Loucy (cell line): ENCODE data around the gene MSN.

Experiments
- EZH2phosphoT487 ChIP-seq: fragments of 200-600 bp; IDR thresholded peaks from 2 replicates; pipeline ENCODE4 v1.6.1; 2018; ENCODE audit warnings: antibody characterized with exemption, mild to moderate bottlenecking, moderate library complexity, borderline replicate concordance
- TF ChIP-seq, protein P1 (sequence below): fragments of 200-600 bp; sonication (generic); conservative IDR thresholded peaks from 2 replicates; pipeline ENCODE4 v1.5.1; 2014; ENCODE audit warnings: mild to moderate bottlenecking, antibody characterized with exemption, low read length

DNA sequence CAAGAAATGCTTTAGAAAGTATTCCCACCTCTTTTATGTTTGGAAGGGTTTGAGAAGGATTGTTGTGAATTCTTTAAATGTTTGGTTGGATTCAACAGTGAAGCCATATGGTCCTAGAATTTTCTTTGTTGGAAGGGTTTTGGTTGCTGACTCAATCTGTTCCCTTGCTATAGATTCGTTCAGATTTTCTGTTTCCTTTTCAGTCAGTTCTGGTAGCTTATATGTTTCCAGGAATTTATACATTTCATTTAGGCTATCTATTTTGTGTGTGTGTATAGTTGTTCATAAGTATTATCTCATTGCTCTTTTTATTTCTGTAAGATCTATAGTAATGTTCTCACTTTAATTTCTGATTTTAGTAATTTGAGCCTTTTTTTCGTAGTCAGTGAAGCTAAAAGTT, 114.4 kb downstream of the MSN start:
- TF ChIP-seq, protein P1, sequence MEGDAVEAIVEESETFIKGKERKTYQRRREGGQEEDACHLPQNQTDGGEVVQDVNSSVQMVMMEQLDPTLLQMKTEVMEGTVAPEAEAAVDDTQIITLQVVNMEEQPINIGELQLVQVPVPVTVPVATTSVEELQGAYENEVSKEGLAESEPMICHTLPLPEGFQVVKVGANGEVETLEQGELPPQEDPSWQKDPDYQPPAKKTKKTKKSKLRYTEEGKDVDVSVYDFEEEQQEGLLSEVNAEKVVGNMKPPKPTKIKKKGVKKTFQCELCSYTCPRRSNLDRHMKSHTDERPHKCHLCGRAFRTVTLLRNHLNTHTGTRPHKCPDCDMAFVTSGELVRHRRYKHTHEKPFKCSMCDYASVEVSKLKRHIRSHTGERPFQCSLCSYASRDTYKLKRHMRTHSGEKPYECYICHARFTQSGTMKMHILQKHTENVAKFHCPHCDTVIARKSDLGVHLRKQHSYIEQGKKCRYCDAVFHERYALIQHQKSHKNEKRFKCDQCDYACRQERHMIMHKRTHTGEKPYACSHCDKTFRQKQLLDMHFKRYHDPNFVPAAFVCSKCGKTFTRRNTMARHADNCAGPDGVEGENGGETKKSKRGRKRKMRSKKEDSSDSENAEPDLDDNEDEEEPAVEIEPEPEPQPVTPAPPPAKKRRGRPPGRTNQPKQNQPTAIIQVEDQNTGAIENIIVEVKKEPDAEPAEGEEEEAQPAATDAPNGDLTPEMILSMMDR: no peak
- no peak for TF ChIP-seq EZH2phosphoT487
